HG02840 (cell line): ENCODE data around the gene TCOF1.

Experiments used
- ATAC-seq: cut with Tn5 transposase; IDR thresholded peaks from one replicate; pipeline ENCODE4 v1.9.1; 2021; ENCODE audit warnings: mild to moderate bottlenecking, moderate library complexity, moderate number of reproducible peaks; ENCODE audit not compliant: unreplicated experiment, low FRiP score

The TCOF1 gene

GRCh38 chr5:150349681-150350275, 7.7 kb upstream of the TCOF1 start:
- no peak for ATAC-seq

DNA sequence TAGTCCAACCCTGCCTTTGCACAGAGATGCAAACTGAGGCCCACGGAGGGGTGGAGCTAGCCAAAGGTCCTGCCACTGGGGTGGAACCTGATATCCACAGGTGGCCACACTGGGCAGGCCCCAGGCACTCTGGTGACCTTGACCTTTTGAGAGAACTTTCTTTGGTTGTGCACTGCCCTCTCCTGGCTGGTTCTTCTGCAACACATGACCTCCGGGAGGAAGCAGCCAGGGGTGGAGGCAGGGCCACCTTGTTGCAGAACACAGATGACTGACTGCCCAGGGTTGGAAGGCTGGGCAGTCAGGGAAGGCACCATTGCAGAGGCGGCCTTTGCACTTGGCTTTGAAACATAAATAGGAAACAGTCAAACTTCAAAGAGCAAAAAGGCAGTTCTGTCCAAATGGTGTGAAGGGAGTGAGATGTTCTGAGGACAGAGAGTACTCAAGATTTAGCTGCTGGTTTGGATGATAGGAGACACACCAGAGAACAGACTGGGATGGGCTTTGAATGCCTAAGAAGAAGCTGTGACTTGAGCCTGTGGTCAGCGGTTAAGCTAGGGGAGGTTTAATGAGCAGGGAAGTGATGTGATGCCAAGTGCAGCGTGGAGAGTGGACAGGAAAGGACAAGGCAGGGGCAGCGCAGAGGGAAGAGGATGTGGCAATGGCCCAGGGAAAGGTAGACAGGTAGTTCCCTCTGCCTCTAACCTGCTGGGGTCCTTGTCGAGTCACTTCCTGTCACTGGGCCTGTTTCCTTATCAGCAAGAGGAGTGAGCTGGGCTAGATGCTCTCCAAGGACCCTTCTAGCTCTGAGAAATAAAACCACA, 6.8 kb upstream of the TCOF1 start:
- ATAC-seq: peak; percentile 67

DNA sequence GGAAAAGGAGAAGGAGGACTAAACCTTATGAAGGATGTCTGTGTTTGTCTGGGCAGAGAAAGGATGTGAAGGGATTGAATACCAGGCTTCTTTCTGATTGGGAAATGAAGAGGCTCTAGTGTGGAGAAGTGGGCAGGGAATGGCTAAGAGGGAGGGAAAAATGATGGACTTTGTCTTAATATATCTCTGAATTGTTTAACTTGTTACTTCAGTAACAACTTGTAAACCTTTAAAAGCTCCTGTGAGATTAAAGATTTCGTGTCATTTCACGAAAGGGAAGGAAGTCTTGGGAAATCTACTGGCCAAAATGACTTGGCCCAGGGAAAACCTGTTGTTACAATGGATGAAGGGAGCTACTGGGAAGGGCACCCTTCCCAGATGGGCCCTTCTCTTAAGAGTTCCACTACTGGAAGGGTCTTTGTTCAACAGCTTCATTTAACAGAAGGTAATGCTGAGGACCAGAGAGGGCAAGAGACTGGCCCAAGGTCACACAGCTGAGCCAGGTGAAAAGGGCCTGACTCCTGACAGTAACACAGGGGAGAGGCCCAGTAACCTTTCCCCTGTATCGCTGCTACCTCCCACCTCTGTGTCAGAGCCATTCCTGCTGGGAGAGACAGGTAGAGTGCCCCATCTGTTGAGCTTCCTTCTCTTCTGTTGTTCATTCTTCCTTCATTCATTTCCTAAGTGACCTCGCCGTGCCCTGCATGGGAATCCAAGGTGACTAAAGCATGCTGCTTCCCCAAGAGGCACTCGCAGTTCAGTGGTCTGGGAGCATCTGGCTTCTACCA, 5.1 kb upstream of the TCOF1 start:
- ATAC-seq: no peak

- ATAC-seq: no peak
Observed at GRCh38 chr5:150353032-150353675, 4.3 kb upstream of the TCOF1 start.

- no peak for ATAC-seq
Observed at GRCh38 chr5:150355791-150356190, 1.7 kb upstream of the TCOF1 start.

GRCh38 chr5:150356575-150357294, 762 bp upstream of the TCOF1 start:
- ATAC-seq: no peak

DNA sequence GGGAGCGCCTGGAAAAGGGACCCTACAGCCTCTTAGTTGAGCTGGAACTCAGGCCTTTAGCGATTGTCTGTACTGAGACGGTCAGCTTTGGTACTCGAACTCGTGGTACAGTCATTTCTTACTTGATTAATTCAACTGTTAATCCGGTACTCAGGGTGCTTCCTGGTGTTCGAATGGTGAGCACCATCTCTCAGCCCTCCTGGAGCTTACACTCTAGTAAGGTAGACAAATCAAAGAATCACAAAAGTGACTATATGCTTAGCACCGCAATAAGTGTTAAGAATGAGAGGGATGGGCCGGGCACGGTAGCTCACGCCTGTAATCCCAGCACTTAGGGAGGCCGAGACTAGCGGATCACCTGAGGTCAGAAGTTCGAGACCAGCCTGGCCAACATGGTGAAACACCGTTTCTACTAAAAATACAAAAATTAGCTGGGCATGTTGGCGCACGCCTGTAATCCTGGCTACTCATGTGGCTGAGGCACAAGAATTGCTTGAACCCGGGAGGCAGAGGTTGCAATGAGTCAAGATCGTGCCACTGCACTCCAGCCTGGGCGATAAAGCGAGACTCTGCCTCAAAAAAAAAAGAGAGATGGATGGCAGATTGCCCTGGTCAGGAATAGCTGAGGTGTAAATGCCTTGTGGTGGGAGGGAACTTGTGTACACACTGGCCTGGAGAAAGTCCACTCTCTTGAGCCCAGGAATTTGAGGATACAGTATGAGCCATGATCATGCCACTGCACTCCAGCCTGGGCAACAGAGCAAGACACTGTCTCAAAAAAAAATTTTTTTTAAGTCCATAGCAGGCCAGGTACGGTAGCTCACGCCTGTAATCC, 981 bp downstream of the TCOF1 start:
- no peak for ATAC-seq

GRCh38 chr5:150361301-150361700, 3.8 kb downstream of the TCOF1 start:
- ATAC-seq: no peak

- ATAC-seq: no peak
Observed at GRCh38 chr5:150363185-150363584, 5.7 kb downstream of the TCOF1 start.

- no peak for ATAC-seq
Observed at GRCh38 chr5:150364004-150364403, 6.5 kb downstream of the TCOF1 start.

DNA sequence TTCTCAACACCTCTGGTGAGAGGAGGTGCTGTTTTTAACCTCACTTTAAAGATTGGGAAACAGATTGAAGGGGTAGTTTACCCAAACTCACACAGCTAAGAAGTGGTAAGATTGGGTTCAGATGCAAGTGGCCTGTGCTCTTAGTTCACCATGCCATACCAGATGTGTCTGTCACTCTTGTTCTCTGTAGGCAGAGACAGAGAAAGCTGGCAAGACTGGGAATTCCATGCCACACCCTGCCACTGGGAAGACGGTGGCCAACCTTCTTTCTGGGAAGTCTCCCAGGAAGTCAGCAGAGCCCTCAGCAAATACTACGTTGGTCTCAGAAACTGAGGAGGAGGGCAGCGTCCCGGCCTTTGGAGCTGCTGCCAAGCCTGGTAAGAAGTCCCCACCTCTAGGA, 11.0 kb downstream of the TCOF1 start:
- ATAC-seq: no peak

DNA sequence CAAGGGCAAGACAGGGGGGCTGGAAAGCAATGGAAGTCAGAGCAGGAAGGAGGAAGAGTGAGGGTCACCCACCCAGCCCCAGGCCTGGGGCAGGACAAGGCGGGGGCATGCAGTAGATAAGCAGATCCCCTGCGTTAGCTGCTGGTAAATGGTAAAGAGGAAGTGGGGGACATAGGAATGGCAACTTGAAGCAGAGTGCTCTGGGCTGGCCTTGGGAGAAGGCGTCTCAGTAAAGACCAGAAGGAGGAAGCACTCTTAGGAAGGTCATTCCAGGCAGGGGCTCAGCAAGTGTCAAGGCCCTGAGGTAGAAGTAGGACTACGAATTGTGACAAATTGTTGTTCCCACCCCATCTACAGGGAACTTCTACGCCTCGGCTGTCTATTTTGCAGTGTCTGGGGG, 15.1 kb downstream of the TCOF1 start:
- no peak for ATAC-seq

- no peak for ATAC-seq
Observed at GRCh38 chr5:150374651-150375050, 17.2 kb downstream of the TCOF1 start.

- ATAC-seq: no peak
Observed at GRCh38 chr5:150376799-150377771, 19.6 kb downstream of the TCOF1 start.

GRCh38 chr5:150377964-150378694, 20.6 kb downstream of the TCOF1 start:
- ATAC-seq: no peak

DNA sequence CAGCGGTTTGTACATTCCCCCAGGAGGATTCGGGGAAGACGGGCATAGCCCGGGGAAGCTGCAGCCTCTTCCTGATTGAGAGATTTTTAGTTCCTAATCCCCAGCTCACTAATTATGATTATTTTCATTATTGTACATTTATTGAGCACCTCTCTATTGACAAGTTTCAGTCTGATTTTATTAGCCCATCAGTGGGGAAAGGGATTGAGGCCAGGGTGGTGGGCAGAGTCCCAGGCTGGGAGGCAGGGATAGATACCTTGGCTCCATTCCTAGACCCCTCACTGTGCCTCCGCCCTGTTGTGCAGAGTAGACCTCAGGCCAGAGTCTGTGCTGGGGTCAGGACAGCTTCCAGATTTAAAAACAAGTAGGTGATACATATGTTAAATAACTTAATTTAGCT, 27.2 kb downstream of the TCOF1 start:
- ATAC-seq: no peak

DNA sequence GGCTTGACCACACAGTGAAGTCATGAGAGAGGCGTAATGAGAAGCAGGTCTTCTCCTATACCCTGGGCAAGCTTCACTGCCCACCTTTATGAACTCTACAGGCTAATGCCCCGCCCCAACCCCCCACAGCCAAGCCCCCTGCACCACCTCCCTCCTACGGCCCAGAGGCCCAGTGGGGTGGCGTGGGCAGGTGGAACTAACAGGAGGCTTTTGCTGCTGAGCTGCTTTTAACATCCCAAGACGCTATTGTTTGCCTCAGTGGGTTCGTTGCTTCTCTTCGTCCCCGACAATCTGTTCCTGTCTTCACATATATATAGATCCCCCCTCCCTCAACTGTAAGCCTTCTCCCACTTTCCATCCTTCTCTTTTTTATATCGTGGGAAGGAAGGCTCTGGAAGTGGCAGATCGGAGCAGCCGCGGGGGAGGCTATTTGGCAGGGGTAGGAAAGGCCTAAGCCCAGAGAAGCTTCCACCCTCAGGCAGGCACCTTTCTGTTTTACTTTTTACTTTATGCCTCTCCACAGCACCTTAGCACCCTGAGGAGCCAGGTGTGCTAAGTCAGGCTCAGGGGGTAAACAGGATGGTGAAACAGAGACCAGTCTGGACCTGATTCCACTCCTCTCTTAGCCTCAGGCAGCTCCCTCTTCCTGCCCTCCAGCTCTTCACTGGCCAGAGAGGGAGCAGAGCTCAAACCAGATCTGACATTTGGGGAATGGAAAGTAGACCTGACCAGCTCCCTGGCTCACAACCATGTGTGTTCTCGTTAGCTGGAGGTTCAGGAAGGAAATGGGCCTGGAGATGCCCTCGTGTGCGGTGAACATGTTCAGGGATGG, 28.7 kb downstream of the TCOF1 start:
- no peak for ATAC-seq
